GM23338 (cell line): Measurements from ENCODE around the gene SERPINA6. TPM values are rescaled to one million over a fixed set of nuclear protein-coding genes. Genes with fewer than 3 reads are reported as not detected.

Source experiments
- ATAC-seq: fragments of 200-7000 bp; cut with Tn5 transposase; 3 replicates; pipeline ENCODE4 v1.9.1; 2020
- DNase-seq: peaks from one replicate; pipeline ENCODE4 v3.0.0-alpha.2; 2015; ENCODE audit warnings: low spot score
- H2AFZ ChIP-seq: fragments of 200-600 bp; sonication (generic); 2 replicates; pipeline ENCODE4 v1.8.0; 2016; ENCODE audit warnings: antibody characterized with exemption, mild to moderate bottlenecking, moderate library complexity
- H3F3A ChIP-seq: fragments of 200-600 bp; sonication (generic); replicated peaks from 2 replicates; pipeline ENCODE4 v1.8.0; 2017; ENCODE audit warnings: antibody characterized with exemption, mixed run types, low read depth
- H3K27ac ChIP-seq: fragments of 200-600 bp; sonication (generic); 2 replicates; pipeline ENCODE4 v1.6.1; 2016; ENCODE audit warnings: low read depth
- H3K27me3 ChIP-seq: fragments of 200-600 bp; sonication (generic); 2 replicates; pipeline ENCODE4 v1.8.0; 2016; ENCODE audit warnings: mild to moderate bottlenecking, mixed run types, moderate library complexity; ENCODE audit not compliant: insufficient read depth
- H3K36me3 ChIP-seq: fragments of 200-600 bp; sonication (generic); 2 replicates; pipeline ENCODE4 v1.8.0; 2016; ENCODE audit warnings: mild to moderate bottlenecking; ENCODE audit not compliant: insufficient read depth
- H3K4me1 ChIP-seq: fragments of 200-600 bp; sonication (generic); 2 replicates; pipeline ENCODE4 v1.8.0; 2016; ENCODE audit warnings: mild to moderate bottlenecking, moderate library complexity; ENCODE audit not compliant: insufficient read depth
- H3K4me2 ChIP-seq: fragments of 200-600 bp; sonication (generic); 2 replicates; pipeline ENCODE4 v1.7.1; 2017; ENCODE audit warnings: mixed run types
- H3K4me3 ChIP-seq: fragments of 200-600 bp; sonication (generic); 2 replicates; pipeline ENCODE4 v1.6.1; 2016; ENCODE audit warnings: mixed run types
- H3K79me2 ChIP-seq: fragments of 200-600 bp; sonication (generic); replicated peaks from 2 replicates; pipeline ENCODE4 v1.8.0; 2017; ENCODE audit warnings: mild to moderate bottlenecking; ENCODE audit not compliant: insufficient read depth
- H3K9me2 ChIP-seq: fragments of 200-600 bp; sonication (generic); 2 replicates; pipeline ENCODE4 v1.8.0; 2017; ENCODE audit not compliant: insufficient read depth
- H4K20me1 ChIP-seq: fragments of 200-600 bp; sonication (generic); replicated peaks from 2 replicates; pipeline ENCODE4 v1.8.0; 2017; ENCODE audit warnings: mild to moderate bottlenecking; ENCODE audit not compliant: insufficient read depth
- H3K27ac Mint-ChIP-seq: 2 replicates; pipeline ENCODE4 v1.8.0; 2020; ENCODE audit warnings: inconsistent platforms, mild to moderate bottlenecking, moderate library complexity, mixed read lengths
- H3K27me3 Mint-ChIP-seq: 3 replicates; pipeline ENCODE4 v1.8.0; 2022; ENCODE audit warnings: low read depth, mild to moderate bottlenecking, moderate library complexity, mixed read lengths, inconsistent platforms; ENCODE audit not compliant: insufficient read depth, poor library complexity
- H3K36me3 Mint-ChIP-seq: 3 replicates; pipeline ENCODE4 v1.8.0; 2021; ENCODE audit warnings: low read depth, mild to moderate bottlenecking, inconsistent platforms, moderate library complexity, mixed read lengths
- H3K4me1 Mint-ChIP-seq: 3 replicates; pipeline ENCODE4 v1.8.0; 2020; ENCODE audit warnings: mild to moderate bottlenecking, inconsistent platforms, mixed read lengths
- H3K4me3 Mint-ChIP-seq: 3 replicates; pipeline ENCODE4 v1.8.0; 2021; ENCODE audit warnings: moderate library complexity, mild to moderate bottlenecking, inconsistent platforms, mixed read lengths
- H3K9me3 Mint-ChIP-seq: 3 replicates; pipeline ENCODE4 v1.8.0; 2020; ENCODE audit warnings: moderate library complexity, mild to moderate bottlenecking, inconsistent platforms, mixed read lengths
- EZH2phosphoT487 ChIP-seq: fragments of 200-600 bp; sonication (generic); IDR thresholded peaks from one replicate; pipeline ENCODE4 v1.8.1; 2018; ENCODE audit warnings: antibody characterized with exemption; ENCODE audit not compliant: unreplicated experiment
- POLR2AphosphoS5 ChIP-seq: IDR thresholded peaks from 2 replicates; pipeline ENCODE4 v1.6.1; 2016; ENCODE audit warnings: antibody characterized with exemption, low read depth
- ZNF114 ChIP-seq: fragments of 250-450 bp; sonication (Bioruptor Pico); IDR thresholded peaks from 2 replicates; pipeline ENCODE4 v1.5.0; 2020; ENCODE audit warnings: mild to moderate bottlenecking, moderate library complexity
- ZNF331 ChIP-seq: fragments of 250-450 bp; sonication (Bioruptor Pico); IDR thresholded peaks from 2 replicates; pipeline ENCODE4 v1.5.0; 2020; ENCODE audit warnings: low read depth, mild to moderate bottlenecking, moderate library complexity
- ZNF462 ChIP-seq: fragments of 250-450 bp; sonication (Bioruptor Pico); IDR thresholded peaks from 2 replicates; pipeline ENCODE4 v1.5.0; 2020; ENCODE audit warnings: mild to moderate bottlenecking, moderate library complexity
- polyA plus RNA-seq: library from polyadenylated mRNA; unstranded; fragments of >200 nt; fragmentation: Nextera tagmentation; extraction: Ambion mirVana; gene quantifications from 2 replicates; pipeline ENCODE4 v1.2.1, GENCODE V29; 2016
- total RNA-seq: library from RNA; depleted of rRNA; stranded (reverse); fragments of >200 nt; shearing (Covaris generic); gene quantifications from 2 replicates; pipeline ENCODE4 v1.2.3, GENCODE V29; 2014
- TF ChIP-seq, protein P1 (sequence below): IDR thresholded peaks from one replicate; pipeline ENCODE4 v1.6.1; 2018; ENCODE audit warnings: antibody characterized with exemption; ENCODE audit not compliant: unreplicated experiment
- TF ChIP-seq, protein P2 (sequence below): IDR thresholded peaks from 2 replicates; pipeline ENCODE4 v1.6.1; 2016; ENCODE audit warnings: antibody characterized with exemption

The SERPINA6 gene
- total and polyA plus RNA-seq, 2 experiments from 2014 or later = not detected

GRCh38 chr14:94313991-94314655, 9.0 kb downstream of the SERPINA6 start (continued):
- TF ChIP-seq ZNF462 (CRISPR knock-in tag) = no peak

- Mint-ChIP-seq H3K27me3 (peaks cover 7% of the 10 kb centered on the region), H3K4me3 (no peak overlapping the region), H3K36me3 (peaks cover 7% of the 10 kb centered on the region), H3K9me3 (peaks cover 17% of the 10 kb centered on the region), H3K27ac (no peak overlapping the region), H3K4me1 (no peaks in the 10 kb centered on the region)
- Histone ChIP-seq H3K4me2 (no peak overlapping the region), H3K36me3 (no peaks in the 10 kb centered on the region), H3K4me3 (no peak overlapping the region), H3K4me1 (no peaks in the 10 kb centered on the region), H3F3A (no peaks in the 10 kb centered on the region), H3K27me3 (no peaks in the 10 kb centered on the region), H3K27ac (no peak overlapping the region), H3K9me2 (no peaks in the 10 kb centered on the region), H2AFZ (no peak overlapping the region), H4K20me1 (no peaks in the 10 kb centered on the region), H3K79me2 (no peaks in the 10 kb centered on the region)
- no peak for DNase-seq
- no peak for ATAC-seq
- no peak for TF ChIP-seq ZNF331 (CRISPR knock-in tag)
- no peak for TF ChIP-seq EZH2phosphoT487
- no peak for TF ChIP-seq ZNF114 (CRISPR knock-in tag)
- TF ChIP-seq POLR2AphosphoS5 = no peak
- TF ChIP-seq, protein P1, sequence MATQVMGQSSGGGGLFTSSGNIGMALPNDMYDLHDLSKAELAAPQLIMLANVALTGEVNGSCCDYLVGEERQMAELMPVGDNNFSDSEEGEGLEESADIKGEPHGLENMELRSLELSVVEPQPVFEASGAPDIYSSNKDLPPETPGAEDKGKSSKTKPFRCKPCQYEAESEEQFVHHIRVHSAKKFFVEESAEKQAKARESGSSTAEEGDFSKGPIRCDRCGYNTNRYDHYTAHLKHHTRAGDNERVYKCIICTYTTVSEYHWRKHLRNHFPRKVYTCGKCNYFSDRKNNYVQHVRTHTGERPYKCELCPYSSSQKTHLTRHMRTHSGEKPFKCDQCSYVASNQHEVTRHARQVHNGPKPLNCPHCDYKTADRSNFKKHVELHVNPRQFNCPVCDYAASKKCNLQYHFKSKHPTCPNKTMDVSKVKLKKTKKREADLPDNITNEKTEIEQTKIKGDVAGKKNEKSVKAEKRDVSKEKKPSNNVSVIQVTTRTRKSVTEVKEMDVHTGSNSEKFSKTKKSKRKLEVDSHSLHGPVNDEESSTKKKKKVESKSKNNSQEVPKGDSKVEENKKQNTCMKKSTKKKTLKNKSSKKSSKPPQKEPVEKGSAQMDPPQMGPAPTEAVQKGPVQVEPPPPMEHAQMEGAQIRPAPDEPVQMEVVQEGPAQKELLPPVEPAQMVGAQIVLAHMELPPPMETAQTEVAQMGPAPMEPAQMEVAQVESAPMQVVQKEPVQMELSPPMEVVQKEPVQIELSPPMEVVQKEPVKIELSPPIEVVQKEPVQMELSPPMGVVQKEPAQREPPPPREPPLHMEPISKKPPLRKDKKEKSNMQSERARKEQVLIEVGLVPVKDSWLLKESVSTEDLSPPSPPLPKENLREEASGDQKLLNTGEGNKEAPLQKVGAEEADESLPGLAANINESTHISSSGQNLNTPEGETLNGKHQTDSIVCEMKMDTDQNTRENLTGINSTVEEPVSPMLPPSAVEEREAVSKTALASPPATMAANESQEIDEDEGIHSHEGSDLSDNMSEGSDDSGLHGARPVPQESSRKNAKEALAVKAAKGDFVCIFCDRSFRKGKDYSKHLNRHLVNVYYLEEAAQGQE = no peak
- TF ChIP-seq, protein P2, sequence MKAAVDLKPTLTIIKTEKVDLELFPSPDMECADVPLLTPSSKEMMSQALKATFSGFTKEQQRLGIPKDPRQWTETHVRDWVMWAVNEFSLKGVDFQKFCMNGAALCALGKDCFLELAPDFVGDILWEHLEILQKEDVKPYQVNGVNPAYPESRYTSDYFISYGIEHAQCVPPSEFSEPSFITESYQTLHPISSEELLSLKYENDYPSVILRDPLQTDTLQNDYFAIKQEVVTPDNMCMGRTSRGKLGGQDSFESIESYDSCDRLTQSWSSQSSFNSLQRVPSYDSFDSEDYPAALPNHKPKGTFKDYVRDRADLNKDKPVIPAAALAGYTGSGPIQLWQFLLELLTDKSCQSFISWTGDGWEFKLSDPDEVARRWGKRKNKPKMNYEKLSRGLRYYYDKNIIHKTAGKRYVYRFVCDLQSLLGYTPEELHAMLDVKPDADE = no peak
Observed at GRCh38 chr14:94312481-94313246, 10.5 kb downstream of the SERPINA6 start.
